ENCODE measurements around the gene DNAJC18.
"Not testable (repeated sequence)": the region's sequence is repeated elsewhere in the genome, so short reads cannot be mapped to it uniquely, and the experiment has no call there.

Gene DNAJC18

DNA sequence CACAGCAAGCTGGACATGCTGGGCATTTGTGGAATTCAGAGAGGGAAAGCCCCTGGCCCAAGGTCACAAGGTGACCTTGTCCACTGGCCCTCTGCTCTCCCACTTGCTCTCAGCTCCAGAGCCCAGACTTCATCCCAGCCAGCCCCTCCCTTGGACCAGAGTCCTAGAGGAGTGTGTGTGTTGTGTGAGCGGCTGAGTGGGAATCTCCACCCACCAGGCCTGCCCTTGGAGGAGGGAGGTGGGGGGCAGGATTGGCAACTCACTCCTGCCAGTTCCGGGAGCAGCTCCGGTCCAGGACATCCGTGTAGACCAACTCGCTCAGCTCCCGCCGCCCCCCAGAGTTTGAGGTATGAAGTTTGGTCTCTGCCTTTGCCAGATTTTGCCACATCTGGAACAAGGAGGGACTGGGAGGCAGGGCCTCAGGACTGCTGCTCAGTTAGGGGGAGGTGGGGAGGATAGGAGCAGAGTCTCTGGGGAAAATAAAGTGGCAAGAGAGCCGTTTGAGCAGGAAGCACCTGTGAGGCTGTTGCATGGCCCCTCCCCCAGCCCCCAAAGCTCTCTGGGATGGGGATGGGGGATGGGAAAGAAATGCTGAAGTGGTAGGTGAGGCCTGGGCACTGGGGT lies 51.0 kb downstream of the DNAJC18 start:
- Histone ChIP-seq H2BK12ac (ENCODE audit: low read length in 2 of 2) (no peak overlapping the region), H3K27me3 (ENCODE audit: control insufficient read depth in 1 of 2, insufficient read depth in 1 of 2, low read length in 2 of 2) (peaks cover 4 to 6% of the 10 kb centered on the region in 2 experiments), H4K91ac (ENCODE audit: low read length) (no peak overlapping the region), H3K36me3 (ENCODE audit: control insufficient read depth in 1 of 2, insufficient read depth in 2 of 2, low read depth in 1 of 2, low read length in 2 of 2) (no peaks in the 10 kb centered on the region), H2BK15ac (ENCODE audit: low read depth, poor library complexity, severe bottlenecking) (no peak overlapping the region), H2AK5ac (ENCODE audit: low read length, severe bottlenecking) (no peak overlapping the region), H2BK120ac (ENCODE audit: low read depth, low read length) (no peak overlapping the region), H3K23ac (ENCODE audit: low read length in 2 of 2) (no peak overlapping the region), H3K4me2 (ENCODE audit: low read length, poor library complexity, severe bottlenecking) (no peak overlapping the region), H2BK5ac (ENCODE audit: low read depth, low read length, poor library complexity, severe bottlenecking) (no peak overlapping the region), H3K18ac (ENCODE audit: low read depth in 1 of 2, low read length in 2 of 2) (no peak overlapping the region), H3K9ac (ENCODE audit: low read length) (no peak overlapping the region), H3K4me1 (ENCODE audit: control insufficient read depth, insufficient read depth, low read depth, low read length) (peaks cover 28% of the 10 kb centered on the region), H2AFZ (ENCODE audit: low read depth, low read length) (no peak overlapping the region), H3K79me1 (replicated peaks; ENCODE audit: low read length, poor library complexity, severe bottlenecking) (no peaks in the 10 kb centered on the region), H3K4ac (ENCODE audit: low read depth in 1 of 2, low read length in 2 of 2) (no peak overlapping the region), H3K27ac (ENCODE audit: low read length, poor library complexity, severe bottlenecking) (no peak overlapping the region), H3K9me3 (ENCODE audit: control insufficient read depth, low read length) (no peaks in the 10 kb centered on the region), H4K8ac (ENCODE audit: low read length) (no peak overlapping the region), H3K14ac (ENCODE audit: low read length in 2 of 2) (no peak overlapping the region), H3K4me3 (ENCODE audit: insufficient read depth in 1 of 2, low read depth in 1 of 2, low read length in 2 of 2) (no peak overlapping the region)
- DNase-seq = no peak
- WGBS = 40% methylated on average over 7 of the region's 8 CpGs

DNA sequence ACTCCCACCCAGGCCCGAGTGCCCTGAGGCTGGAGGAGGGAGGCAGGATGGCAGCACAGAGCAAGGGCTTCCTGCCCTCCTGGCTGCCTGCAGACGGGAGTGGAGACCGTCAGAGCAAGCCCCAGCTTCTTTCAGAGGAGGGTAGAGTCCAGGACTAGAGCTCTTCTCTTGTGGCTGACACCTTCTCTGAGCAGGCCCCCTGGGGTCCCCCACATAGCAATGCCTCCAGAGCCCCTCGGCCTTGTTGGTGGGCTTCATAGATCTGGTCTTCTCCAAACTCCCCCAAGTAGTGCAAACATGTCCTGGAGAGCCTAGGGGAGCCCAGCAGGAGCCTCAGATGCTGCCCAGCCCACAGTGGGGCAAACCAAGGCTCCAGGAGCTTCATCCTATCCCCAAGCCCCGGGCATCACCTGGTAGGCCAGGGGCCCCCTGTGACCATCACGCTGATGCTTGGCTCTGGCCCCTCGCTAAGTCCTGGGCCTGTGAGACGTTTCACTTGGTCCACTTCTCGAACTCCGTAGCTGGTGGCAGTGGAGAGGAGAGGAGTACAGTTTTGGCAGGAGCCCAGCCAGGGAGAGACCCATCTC lies 51.6 kb downstream of the DNAJC18 start:
- Histone ChIP-seq H2BK120ac (ENCODE audit: low read depth, low read length) (no peak overlapping the region), H4K8ac (ENCODE audit: low read length) (no peak overlapping the region), H3K79me1 (replicated peaks; ENCODE audit: low read length, poor library complexity, severe bottlenecking) (no peaks in the 10 kb centered on the region), H3K4me1 (ENCODE audit: control insufficient read depth, insufficient read depth, low read depth, low read length) (peaks cover 27% of the 10 kb centered on the region), H3K18ac (ENCODE audit: low read depth in 1 of 2, low read length in 2 of 2) (no peak overlapping the region), H3K4me3 (ENCODE audit: insufficient read depth in 1 of 2, low read depth in 1 of 2, low read length in 2 of 2) (no peak overlapping the region), H2AK5ac (ENCODE audit: low read length, severe bottlenecking) (no peak overlapping the region), H3K27me3 (ENCODE audit: control insufficient read depth in 1 of 2, insufficient read depth in 1 of 2, low read length in 2 of 2) (peaks cover 0 to under 1% of the 10 kb centered on the region in 2 experiments), H2BK12ac (ENCODE audit: low read length in 2 of 2) (no peak overlapping the region), H3K9me3 (ENCODE audit: control insufficient read depth, low read length) (no peaks in the 10 kb centered on the region), H2BK5ac (ENCODE audit: low read depth, low read length, poor library complexity, severe bottlenecking) (no peak overlapping the region), H2BK15ac (ENCODE audit: low read depth, poor library complexity, severe bottlenecking) (no peak overlapping the region), H2AFZ (ENCODE audit: low read depth, low read length) (no peak overlapping the region), H3K4ac (ENCODE audit: low read depth in 1 of 2, low read length in 2 of 2) (no peak overlapping the region), H3K9ac (ENCODE audit: low read length) (no peak overlapping the region), H3K4me2 (ENCODE audit: low read length, poor library complexity, severe bottlenecking) (no peak overlapping the region), H4K91ac (ENCODE audit: low read length) (no peak overlapping the region), H3K14ac (ENCODE audit: low read length in 2 of 2) (no peak overlapping the region), H3K23ac (ENCODE audit: low read length in 2 of 2) (no peak overlapping the region), H3K27ac (ENCODE audit: low read length, poor library complexity, severe bottlenecking) (no peak overlapping the region), H3K36me3 (ENCODE audit: control insufficient read depth in 1 of 2, insufficient read depth in 2 of 2, low read depth in 1 of 2, low read length in 2 of 2) (no peaks in the 10 kb centered on the region)
- 87% methylated on average over 10 of the region's 10 CpGs for WGBS
- DNase-seq = no peak

DNA sequence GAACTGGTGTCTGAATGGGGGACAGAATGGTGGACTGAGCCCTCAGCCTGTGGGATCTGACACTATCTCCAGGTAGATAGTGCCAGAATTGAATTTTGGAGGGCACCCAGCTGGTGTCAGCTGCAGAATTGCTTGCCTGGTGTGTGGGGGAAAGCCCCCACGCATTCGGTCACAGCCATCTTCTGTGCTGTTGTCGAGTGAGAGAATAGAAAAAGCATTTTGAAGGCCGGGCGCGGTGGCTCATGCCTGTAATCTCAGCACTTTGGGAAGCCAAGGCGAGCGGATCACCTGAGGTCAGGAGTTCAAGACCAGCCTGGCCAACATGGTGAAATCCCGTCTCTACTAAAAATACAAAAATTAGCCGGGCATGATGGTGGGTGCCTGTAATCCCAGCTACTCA lies 52.4 kb downstream of the DNAJC18 start:
- not testable (repeated sequence) for H3K9ac ChIP-seq (ENCODE audit: low read length); H3K4me3 ChIP-seq (ENCODE audit: insufficient read depth in 1 of 2, low read depth in 1 of 2, low read length in 2 of 2); H4K91ac ChIP-seq (ENCODE audit: low read length); H2BK15ac ChIP-seq (ENCODE audit: low read depth, poor library complexity, severe bottlenecking); DNase-seq; H2BK12ac ChIP-seq (ENCODE audit: low read length in 2 of 2); H2AK5ac ChIP-seq (ENCODE audit: low read length, severe bottlenecking); H3K14ac ChIP-seq (ENCODE audit: low read length in 2 of 2); H3K27ac ChIP-seq (ENCODE audit: low read length, poor library complexity, severe bottlenecking); H2BK5ac ChIP-seq (ENCODE audit: low read depth, low read length, poor library complexity, severe bottlenecking); H3K4me2 ChIP-seq (ENCODE audit: low read length, poor library complexity, severe bottlenecking); H3K27me3 ChIP-seq (ENCODE audit: control insufficient read depth in 1 of 2, insufficient read depth in 1 of 2, low read length in 2 of 2); H2BK120ac ChIP-seq (ENCODE audit: low read depth, low read length); H3K36me3 ChIP-seq (ENCODE audit: control insufficient read depth in 1 of 2, insufficient read depth in 2 of 2, low read depth in 1 of 2, low read length in 2 of 2); H3K23ac ChIP-seq (ENCODE audit: low read length in 2 of 2); H2AFZ ChIP-seq (ENCODE audit: low read depth, low read length); H4K8ac ChIP-seq (ENCODE audit: low read length); H3K9me3 ChIP-seq (ENCODE audit: control insufficient read depth, low read length); H3K79me1 ChIP-seq (replicated peaks; ENCODE audit: low read length, poor library complexity, severe bottlenecking); H3K4ac ChIP-seq (ENCODE audit: low read depth in 1 of 2, low read length in 2 of 2); H3K18ac ChIP-seq (ENCODE audit: low read depth in 1 of 2, low read length in 2 of 2)
- WGBS = 93% methylated on average over 10 of the region's 10 CpGs
- H3K4me1 ChIP-seq (ENCODE audit: control insufficient read depth, insufficient read depth, low read depth, low read length) = peaks cover 27% of the 10 kb centered on the region

DNA sequence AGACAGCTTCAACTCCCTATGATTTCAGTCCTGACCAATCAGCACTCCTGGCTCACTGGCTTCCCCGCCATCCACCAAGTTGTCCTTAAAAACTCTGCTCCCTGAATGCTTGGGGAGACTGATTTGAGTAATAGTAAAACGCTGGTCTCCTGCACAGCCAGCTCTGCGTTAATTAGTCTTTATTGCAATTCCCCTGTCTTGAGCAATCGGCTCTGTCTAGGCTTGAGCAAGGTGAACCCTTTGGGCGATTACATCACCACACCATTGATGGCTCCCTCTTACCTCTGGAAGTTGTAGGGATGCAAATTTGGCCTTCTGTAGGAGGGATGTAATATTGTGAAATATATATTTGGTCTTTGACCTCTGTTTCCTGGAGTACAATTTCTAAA lies 53.3 kb downstream of the DNAJC18 start:
- Histone ChIP-seq H2BK120ac (ENCODE audit: low read depth, low read length) (no peak overlapping the region), H2BK15ac (ENCODE audit: low read depth, poor library complexity, severe bottlenecking) (no peak overlapping the region), H3K36me3 (ENCODE audit: control insufficient read depth in 1 of 2, insufficient read depth in 2 of 2, low read depth in 1 of 2, low read length in 2 of 2) (no peaks in the 10 kb centered on the region), H3K9me3 (ENCODE audit: control insufficient read depth, low read length) (no peaks in the 10 kb centered on the region), H3K4me1 (ENCODE audit: control insufficient read depth, insufficient read depth, low read depth, low read length) (peaks cover 30% of the 10 kb centered on the region), H3K27ac (ENCODE audit: low read length, poor library complexity, severe bottlenecking) (no peak overlapping the region), H3K4me3 (ENCODE audit: insufficient read depth in 1 of 2, low read depth in 1 of 2, low read length in 2 of 2) (no peak overlapping the region), H3K79me1 (replicated peaks; ENCODE audit: low read length, poor library complexity, severe bottlenecking) (no peaks in the 10 kb centered on the region), H2AFZ (ENCODE audit: low read depth, low read length) (no peak overlapping the region), H3K18ac (ENCODE audit: low read depth in 1 of 2, low read length in 2 of 2) (no peak overlapping the region), H4K91ac (ENCODE audit: low read length) (no peak overlapping the region), H3K14ac (ENCODE audit: low read length in 2 of 2) (no peak overlapping the region), H4K8ac (ENCODE audit: low read length) (no peak overlapping the region), H3K4me2 (ENCODE audit: low read length, poor library complexity, severe bottlenecking) (no peak overlapping the region), H2AK5ac (ENCODE audit: low read length, severe bottlenecking) (no peak overlapping the region), H3K27me3 (ENCODE audit: control insufficient read depth in 1 of 2, insufficient read depth in 1 of 2, low read length in 2 of 2) (no peaks in the 10 kb centered on the region), H3K4ac (ENCODE audit: low read depth in 1 of 2, low read length in 2 of 2) (no peak overlapping the region), H2BK12ac (ENCODE audit: low read length in 2 of 2) (no peak overlapping the region), H3K23ac (ENCODE audit: low read length in 2 of 2) (no peak overlapping the region), H2BK5ac (ENCODE audit: low read depth, low read length, poor library complexity, severe bottlenecking) (no peak overlapping the region), H3K9ac (ENCODE audit: low read length) (no peak overlapping the region)
- no peak for DNase-seq
- WGBS = 96% methylated on average over 5 of the region's 5 CpGs
